Panc1 (cell line): ENCODE data around the gene P4HA3.

Experiments
- CTCF ChIP-seq: fragments of 450-650 bp; IDR thresholded peaks from 2 replicates; pipeline ENCODE4 v1.5.1; 2017; ENCODE audit warnings: mild to moderate bottlenecking
- POLR2AphosphoS5 ChIP-seq: IDR thresholded peaks from 2 replicates; pipeline ENCODE4 v1.6.1; 2012; ENCODE audit warnings: mild to moderate bottlenecking, low read depth, low read length, moderate library complexity
- REST ChIP-seq, 2 experiments: IDR thresholded peaks; 2 replicates each; pipeline ENCODE4 v1.6.1; 2011 to 2012; ENCODE audit warnings: low read depth in 2 of 2, control low read depth in 1 of 2, low read length in 1 of 2, mild to moderate bottlenecking in 1 of 2, moderate library complexity in 1 of 2; ENCODE audit not compliant: insufficient read depth in 1 of 2
- SIN3A ChIP-seq: IDR thresholded peaks from 2 replicates; pipeline ENCODE4 v1.6.1; 2012; ENCODE audit warnings: low read depth, mild to moderate bottlenecking, low read length, moderate library complexity, borderline replicate concordance; ENCODE audit not compliant: insufficient read depth

GRCh38 chr11:74320538-74320937, 9.1 kb upstream of the P4HA3 start:
- TF ChIP-seq POLR2AphosphoS5 (no peak), CTCF (no peak), SIN3A (no peak), REST (IDR thresholded peaks at IDR 0.05; ENCODE audit: insufficient read depth in 1 of 2, low read depth in 2 of 2, low read length in 1 of 2) (no peak)
